Measurements from ENCODE around the gene SERTAD2.

Gene SERTAD2

GRCh38 chr2:64581777-64582539, 71.8 kb downstream of the SERTAD2 start:
- DNase-seq (ENCODE audit: low spot score) = no peak

Data from globus pallidus (tissue), 1 donor.